VCaP (cell line): ENCODE results near the gene CYP46A1.

Experiments used
- H3K27ac ChIP-seq: fragments of 450-650 bp; 2 replicates; pipeline ENCODE4 v1.5.1; 2017
- TF ChIP-seq, protein P1 (sequence below): fragments of 450-650 bp; conservative IDR thresholded peaks from 2 replicates; pipeline ENCODE4 v1.5.1; 2017; ENCODE audit warnings: mild to moderate bottlenecking, moderate library complexity

The CYP46A1 gene

GRCh38 chr14:99751539-99752485 lies 67.7 kb downstream of the CYP46A1 start:
- TF ChIP-seq, protein P1, sequence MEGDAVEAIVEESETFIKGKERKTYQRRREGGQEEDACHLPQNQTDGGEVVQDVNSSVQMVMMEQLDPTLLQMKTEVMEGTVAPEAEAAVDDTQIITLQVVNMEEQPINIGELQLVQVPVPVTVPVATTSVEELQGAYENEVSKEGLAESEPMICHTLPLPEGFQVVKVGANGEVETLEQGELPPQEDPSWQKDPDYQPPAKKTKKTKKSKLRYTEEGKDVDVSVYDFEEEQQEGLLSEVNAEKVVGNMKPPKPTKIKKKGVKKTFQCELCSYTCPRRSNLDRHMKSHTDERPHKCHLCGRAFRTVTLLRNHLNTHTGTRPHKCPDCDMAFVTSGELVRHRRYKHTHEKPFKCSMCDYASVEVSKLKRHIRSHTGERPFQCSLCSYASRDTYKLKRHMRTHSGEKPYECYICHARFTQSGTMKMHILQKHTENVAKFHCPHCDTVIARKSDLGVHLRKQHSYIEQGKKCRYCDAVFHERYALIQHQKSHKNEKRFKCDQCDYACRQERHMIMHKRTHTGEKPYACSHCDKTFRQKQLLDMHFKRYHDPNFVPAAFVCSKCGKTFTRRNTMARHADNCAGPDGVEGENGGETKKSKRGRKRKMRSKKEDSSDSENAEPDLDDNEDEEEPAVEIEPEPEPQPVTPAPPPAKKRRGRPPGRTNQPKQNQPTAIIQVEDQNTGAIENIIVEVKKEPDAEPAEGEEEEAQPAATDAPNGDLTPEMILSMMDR: no peak
- no peak overlapping the region for H3K27ac ChIP-seq

- no peak overlapping the region for H3K27ac ChIP-seq
- TF ChIP-seq, protein P1: no peak
Measured at GRCh38 chr14:99752486-99753121, 68.5 kb downstream of the CYP46A1 start.

DNA sequence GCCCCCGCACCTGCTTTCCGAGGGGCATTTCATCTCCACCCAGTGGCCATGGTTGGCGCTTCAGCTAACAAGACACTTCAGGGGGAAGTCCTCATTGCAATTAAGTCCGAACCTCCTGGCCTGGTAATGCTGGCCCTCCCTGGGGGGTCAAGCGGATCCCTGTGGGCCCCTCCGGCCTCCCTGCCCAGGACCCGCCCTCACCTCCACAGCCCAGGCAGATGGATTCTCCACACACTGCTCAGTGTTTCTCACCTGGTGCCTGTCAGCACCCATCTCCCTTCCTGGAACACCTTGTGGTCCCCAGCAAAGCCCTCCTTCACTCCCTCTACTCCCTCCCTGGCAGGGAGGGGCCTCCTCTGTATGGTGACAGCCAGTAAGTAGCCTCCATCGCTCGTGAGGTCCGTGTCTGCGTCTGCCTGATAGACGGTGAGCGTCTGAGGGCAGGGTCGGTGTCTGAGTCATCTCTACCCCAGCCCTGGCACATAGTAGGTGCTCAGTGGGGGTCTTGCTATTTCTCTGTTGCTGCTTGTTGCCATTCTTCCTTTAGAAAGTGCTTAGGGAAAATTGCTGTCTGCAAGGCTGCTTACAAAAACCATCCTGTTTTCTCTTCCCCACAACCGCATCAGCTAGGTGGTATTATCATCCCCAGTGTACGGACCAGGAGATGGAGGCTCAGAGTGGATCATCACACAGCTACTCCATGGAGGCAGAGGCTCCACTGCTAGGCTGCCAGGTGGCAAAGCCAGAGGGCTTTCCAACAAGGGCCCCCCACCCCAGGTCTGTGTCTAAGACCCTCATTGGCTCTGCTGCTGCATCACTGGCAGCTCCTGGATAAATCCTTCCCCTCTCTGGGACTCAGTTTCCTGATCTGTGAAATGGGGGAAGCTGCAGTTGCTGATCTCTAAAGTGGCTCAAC lies 69.4 kb downstream of the CYP46A1 start:
- no peak overlapping the region for H3K27ac ChIP-seq
- TF ChIP-seq, protein P1: no peak

DNA sequence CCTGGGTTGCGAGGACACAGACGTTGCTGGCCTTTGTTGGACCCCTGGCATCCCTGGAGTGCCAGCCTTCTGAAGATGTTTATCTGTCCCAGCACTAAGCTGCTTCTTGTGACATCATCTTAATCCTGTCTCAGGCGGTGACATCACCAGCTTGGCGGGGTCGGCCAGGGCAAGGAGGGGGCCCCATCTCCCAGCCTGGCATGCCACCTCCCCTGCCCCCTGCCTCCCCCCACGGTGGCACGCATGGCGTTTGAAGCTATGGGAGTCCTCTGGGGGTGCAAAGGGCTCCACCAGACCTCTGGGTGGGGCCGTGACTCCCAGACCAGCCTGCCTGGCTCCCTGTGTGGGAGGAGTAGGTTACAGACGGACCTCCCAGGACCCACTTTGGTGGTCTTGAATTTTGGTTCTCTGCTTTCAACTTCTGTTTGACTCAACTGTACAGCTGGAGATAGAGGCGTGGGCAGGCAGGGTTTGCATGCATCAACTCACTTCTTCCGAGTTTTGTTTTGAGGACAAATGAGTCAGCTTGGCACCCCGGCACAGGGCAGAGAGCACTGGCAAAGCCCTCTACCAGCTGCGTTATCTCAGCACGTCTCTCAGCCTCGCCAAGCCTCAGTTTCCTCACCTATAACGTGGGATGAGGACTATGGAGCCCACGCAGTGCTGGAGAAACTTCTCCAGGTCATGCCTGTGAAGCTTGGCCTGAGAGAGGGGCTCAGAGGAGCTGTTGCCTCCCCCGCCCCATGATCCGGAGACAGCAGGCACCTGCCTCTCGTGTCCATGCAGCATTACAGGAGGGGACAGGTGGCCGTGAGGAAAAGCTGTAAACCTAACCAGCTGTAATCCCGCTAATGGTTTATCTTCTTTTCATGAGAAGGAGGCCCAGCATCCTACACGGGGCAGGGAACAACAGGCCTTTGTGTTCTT lies 70.3 kb downstream of the CYP46A1 start:
- no peak overlapping the region for H3K27ac ChIP-seq

DNA sequence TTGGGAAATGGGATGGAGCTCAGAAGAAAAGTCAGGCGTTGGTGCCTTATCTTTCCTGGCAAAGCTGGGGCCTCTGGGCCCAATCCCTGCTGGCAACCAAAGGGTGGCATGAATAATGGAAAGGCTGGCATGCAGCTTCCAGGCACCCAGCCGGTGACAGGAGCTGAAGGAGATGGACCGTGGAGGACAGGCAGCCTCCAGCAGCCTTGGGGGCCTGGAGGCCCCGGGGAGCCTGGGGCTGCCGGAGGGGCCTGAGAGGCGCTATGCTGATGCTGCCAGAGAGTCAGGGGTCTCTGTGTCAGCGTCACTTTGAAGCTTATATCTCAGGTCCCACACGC lies 70.9 kb downstream of the CYP46A1 start:
- TF ChIP-seq, protein P1: no peak
- no peak overlapping the region for H3K27ac ChIP-seq

More for the DNA sequence above, 70.3 kb downstream of the CYP46A1 start:
- TF ChIP-seq, protein P1: no peak

DNA sequence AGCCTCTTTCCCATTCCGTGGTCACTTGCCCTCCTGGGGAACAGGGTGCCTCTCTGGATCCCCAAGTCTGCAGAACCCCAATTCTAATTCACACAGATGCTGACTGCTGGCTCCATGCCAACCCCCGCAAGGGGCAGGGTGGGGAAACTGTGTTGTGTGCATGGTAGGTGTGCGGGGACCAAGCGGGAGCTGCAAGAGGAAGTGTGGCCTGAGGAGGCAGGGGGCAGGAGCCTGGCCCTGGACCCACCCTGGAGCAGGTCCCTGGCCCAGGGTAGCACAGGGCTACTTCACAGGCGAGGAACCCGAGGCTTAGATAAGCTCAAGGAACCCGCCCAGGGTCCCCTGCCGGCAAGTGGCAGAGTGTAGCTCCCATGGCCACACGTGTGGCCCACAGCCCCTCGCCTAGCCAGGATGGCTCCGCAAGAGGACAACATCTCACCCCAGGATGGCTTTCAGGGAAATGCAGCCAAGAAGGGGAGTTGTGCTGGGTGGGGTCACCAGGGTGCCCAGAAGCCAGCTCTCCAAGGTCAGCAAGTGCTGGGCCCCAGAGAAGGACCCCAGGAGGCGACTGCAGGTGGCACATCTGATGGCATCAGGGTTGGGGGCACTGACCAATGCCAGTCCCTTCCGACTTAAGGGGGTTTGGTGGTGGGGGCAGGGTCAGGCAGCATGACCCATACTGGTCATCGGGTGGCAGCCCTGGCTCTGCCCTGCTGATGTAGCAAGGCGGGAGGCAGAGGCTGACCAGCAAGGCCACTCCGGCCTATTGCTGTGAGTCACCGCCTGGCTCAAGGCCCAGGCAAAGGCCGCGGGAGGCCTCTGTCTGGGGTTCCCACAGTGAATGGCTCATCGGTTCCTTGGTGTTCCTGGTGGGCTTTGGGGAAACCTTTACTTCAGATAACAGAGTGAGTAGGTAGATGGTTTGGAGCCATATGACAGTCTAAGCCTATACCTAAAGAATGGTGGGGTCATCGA lies 71.8 kb downstream of the CYP46A1 start:
- TF ChIP-seq, protein P1: no peak
- no peak overlapping the region for H3K27ac ChIP-seq
